ENCODE measurements around the gene OVOL3.
"Not testable (repeated sequence)": the region's sequence is repeated elsewhere in the genome, so short reads cannot be mapped to it uniquely, and the experiment has no call there.

The OVOL3 gene

DNA sequence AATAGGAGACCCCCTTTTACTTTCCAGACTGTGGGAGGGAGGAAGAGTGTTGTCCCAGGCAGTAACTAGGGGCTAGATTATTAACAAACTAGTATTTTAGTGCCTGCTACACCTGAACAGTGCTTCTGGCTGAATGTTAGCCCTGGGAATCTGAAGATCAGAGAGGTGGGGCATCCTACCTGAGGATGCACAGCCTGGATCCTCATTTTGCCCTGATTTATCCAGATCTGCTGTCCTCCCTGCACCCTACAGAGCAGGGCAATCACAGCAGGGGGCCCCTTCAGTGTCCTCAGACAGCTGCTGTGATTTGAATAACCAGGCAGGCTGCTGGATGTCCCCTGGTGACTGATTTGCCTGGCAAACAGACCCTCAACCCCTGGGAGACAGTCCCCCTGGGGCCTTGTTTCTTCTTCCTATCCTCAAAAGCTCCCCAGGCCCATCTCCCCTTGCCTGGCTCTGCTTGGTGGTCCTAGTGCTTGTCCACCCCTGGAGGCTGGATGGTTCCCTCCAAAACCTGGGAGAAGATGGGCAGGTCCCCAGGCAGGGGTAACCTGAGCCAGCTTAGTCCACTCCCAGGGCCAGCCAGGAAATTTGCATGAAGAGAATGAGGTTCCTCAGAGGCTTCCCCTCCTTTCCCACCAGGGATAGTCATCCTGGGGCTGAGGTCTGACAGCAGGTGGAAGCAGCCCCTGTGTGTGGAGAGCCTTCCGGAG lies at the start of gene OVOL3:
TSS of gene OVOL3 (plus strand) at position 657 of the 713 bp plus-strand sequence. CDS start 60 bp downstream, outside the sequence.
- DNase-seq: no peak

- no peak for DNase-seq
These were observed 49.6 kb upstream of the OVOL3 start for GRCh38 chr19:36061367-36061766.

- DNase-seq: no peak
These were observed 46.1 kb upstream of the OVOL3 start for GRCh38 chr19:36064826-36065225.

GRCh38 chr19:36067681-36068080 lies 43.3 kb upstream of the OVOL3 start:
- no peak for DNase-seq

DNA sequence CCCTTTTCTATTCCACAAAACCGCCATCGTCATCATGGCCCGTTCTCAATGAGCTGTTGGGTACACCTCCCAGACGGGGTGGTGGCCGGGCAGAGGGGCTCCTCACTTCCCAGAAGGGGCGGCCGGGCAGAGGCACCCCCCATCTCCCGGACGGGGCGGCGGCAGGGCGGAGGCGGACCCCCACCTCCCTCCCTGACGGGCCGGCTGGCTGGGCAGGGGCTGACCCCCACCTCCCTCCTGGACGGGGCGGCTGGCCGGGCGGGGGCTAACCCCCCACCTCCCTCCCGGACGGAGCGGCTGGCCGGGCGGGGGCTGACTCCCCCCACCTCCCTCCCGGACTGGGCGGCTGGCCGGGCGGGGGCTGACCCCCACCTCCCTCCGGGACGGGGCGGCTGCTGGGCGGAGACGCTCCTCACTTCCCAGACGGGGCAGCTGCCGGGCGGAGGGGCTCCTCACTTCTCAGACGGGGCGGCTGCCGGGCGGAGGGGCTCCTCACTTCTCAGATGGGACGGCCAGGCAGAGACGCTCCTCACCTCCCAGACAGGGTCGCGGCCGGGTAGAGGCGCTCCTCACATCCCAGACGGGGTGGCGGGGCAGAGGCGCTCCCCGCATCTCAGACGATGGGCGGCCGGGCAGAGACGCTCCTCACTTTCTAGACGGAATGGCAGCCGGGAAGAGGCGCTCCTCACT lies 42.0 kb upstream of the OVOL3 start:
- not testable (repeated sequence) for DNase-seq

DNA sequence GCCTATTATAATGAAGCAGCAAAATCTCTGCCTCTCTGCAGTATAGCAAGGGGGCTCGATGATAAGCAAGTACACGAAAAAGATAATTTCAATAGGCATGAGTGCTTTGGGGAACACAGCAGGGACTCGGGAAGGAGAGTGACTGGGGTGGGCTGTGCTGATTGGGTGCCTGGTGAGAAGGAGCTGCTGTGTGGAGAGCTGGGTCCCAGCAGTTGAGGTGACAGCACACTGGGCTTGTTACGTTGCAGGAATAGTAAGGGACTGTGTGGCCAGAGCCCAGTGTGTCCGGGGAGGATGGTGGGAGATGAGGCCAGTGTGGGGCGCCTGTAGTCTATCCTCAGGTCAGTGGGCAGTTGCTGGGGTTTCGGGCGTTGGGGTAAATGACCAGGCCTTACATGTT lies 38.9 kb upstream of the OVOL3 start:
- no peak for DNase-seq

DNA sequence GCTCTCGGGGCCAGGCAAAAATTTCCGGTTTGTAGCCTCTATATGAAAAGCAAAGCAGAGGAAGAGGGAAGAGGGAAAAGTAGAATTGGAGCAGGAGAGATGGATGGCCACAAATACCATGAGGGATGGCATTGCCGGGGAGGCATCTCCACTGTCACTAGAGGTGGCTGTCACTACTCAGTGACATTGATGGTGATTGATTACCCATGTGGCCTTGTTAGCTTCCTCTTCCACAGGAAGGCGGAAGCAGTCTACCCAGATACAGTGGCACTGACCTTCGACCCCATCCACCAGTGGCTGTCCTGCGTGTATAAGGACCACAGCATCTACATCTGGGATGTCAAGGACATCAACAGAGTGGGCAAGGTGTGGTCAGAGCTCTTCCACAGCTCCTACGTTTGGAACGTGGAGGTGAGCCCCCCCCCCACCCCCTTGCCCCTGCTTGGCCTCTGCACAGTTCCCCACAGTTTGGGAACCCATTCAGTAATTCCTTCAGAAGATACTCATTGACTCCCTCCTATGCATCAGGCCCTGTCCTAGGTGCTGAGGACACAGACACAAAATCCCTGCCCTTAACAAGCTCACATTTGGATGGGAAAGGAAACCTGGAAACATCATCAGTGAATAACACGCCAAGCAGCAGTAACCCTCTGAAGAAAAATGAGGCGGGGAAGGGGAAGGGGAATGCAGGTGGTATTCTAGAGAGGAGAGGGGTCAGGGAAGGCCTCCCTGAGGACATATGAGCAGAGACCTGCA lies 37.6 kb upstream of the OVOL3 start:
- DNase-seq: no peak

- no peak for DNase-seq
These were observed 31.5 kb upstream of the OVOL3 start for GRCh38 chr19:36079389-36079945.

DNA sequence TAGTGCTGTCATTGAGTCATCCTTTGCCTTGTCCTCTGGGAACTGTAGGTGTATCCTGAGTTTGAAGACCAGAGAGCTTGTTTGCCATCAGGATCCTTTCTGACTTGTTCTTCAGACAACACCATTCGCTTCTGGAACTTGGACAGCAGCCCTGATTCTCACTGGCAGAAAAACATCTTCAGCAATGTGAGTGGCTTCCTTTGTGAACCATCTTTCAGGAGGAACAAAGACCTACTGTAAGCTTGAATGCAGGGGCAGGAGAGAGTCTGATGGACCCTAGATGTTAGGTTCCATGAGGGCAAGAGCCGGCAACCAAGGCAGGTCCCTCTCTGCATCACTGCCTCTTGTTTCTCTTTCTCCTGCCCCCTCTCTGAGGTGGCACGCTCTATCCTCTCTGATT lies 29.6 kb upstream of the OVOL3 start:
- DNase-seq: no peak

GRCh38 chr19:36081894-36082293 lies 29.0 kb upstream of the OVOL3 start:
- no peak for DNase-seq

GRCh38 chr19:36082916-36083315 lies 28.0 kb upstream of the OVOL3 start:
- DNase-seq: no peak

- DNase-seq: no peak
These were observed 26.5 kb upstream of the OVOL3 start for GRCh38 chr19:36084231-36085009.

DNA sequence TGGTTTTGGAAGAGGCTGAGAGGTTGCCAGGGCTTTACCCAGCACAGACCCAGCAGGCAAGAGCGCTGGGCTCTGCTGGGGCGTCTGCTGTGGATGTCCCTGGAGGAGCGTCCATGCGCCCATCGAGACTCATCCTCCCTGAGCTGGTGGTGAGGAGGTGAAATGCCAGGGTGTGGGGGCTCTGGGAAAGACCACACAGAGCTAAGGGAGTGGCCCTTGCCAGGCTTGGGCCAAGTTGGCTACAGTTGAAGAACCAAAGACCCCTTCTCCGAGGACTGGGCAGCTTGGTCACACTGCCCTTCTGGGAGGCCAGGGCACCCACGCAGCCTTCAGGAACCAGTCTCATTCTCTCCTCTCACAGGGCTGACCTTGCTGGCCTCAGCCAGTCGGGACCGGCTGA lies 24.6 kb upstream of the OVOL3 start:
- no peak for DNase-seq

- DNase-seq: no peak
These were observed 21.1 kb upstream of the OVOL3 start for GRCh38 chr19:36089847-36090246.

DNA sequence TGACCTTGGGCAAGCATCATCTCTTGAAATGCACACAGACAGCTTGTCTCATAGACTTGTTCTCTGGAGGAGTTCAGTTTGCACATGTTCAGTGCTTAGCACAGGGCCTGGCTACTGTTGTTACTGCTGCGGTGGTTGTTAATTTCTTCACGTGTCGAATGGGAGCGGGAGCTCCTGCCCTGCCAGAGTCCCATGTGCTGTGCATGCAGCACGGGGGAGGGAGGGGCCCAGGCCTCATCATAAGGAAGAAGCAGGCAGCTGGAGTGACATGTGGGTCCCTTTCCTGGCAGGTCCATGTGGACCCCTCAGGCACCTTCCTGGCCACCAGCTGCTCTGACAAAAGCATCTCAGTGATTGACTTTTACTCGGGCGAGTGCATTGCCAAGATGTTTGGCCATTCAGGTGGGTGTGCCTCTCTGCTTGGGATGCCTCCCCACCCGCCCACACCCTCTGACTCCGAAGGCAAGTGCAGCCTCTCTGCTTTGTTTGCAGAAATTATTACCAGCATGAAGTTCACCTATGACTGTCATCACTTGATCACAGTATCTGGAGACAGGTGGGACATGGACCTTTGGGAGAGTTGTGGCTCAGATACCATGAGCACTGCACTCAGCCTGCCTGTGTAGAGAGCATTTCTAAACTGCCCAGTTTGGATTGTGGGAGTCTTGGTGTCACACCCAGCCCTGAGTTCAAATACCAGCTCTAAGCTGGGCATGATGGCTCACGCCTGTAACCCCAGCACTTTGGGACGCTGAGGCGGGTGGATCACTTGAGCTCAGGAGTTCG lies 19.8 kb upstream of the OVOL3 start:
- DNase-seq: no peak

- DNase-seq: no peak
These were observed 18.4 kb upstream of the OVOL3 start for GRCh38 chr19:36092566-36092965.

- no peak for DNase-seq
These were observed 17.7 kb upstream of the OVOL3 start for GRCh38 chr19:36093146-36093662.

- DNase-seq: no peak
These were observed 17.3 kb upstream of the OVOL3 start for GRCh38 chr19:36093687-36094086.

DNA sequence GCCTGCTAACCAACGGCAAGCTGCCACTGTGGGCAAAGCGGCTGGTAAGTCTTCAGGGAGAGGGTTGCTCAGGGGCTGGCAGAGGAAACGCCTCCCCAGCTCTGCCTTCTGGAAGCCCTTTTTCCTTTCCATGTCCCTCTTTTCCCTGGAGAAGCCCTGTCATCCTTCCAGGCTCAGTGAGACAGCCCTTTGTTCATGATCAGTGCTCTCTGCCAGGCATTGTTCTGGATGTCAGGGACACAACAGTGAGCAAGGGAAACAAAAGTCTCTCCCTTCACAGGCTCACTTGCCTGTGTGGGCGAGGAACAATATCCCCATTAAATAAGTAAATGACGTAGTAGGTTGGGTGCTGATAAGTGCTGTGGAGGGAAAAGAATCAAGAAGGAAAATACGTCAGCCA lies 13.9 kb upstream of the OVOL3 start:
- DNase-seq: no peak

DNA sequence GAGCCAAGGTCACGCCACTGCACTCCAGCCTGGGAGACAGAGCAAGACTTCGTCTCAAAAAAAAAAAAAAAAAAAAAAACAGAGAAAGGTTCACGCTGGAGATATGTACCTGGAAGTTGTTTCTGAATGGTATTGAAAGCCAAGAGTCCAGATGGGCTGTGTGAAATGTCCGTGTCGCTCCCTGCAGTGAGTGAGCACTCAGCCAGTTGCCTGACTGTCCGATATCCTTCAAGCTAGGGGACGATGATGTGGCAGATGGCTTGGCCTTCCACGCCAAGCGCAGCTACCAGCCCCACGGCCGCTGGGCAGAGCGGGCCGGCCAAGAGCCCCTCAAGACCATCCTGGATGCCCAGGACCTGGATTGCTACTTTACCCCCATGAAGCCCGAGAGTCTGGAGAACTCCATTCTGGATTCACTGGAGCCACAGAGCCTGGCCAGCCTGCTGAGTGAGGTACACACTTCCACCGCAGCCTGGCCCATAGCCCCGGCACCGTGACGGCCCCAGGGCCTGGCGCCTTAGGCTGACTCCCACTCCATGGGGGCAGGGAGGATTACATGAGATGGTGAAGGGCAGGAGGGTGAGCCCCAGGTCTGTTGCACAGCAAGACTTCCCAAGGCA lies 11.7 kb upstream of the OVOL3 start:
- DNase-seq: no peak

GRCh38 chr19:36100476-36100875 lies 10.5 kb upstream of the OVOL3 start:
- no peak for DNase-seq
